HEK293T (cell line): Measurements from ENCODE around the gene PJVK.

Source experiments
- CTCF ChIA-PET: fragments of 350-600 bp; formaldehyde crosslinking; extraction: SDS; loops from one replicate; lab custom pipeline; 2021; ENCODE audit warnings: antibody characterized with exemption, inconsistent platforms; lab: Yijun Ruan, JAX
- POLR2A ChIA-PET: fragments of 350-600 bp; formaldehyde crosslinking; extraction: SDS; loops from one replicate; lab custom pipeline; 2020; ENCODE audit warnings: antibody characterized with exemption, inconsistent platforms; lab: Yijun Ruan, JAX
- DNase-seq: peaks from one replicate; pipeline ENCODE4 v3.0.0; 2012; ENCODE audit warnings: mixed read lengths; ENCODE audit errors: extremely low spot score
- ARNT ChIP-seq: fragments of 450-650 bp; IDR thresholded peaks from 2 replicates; pipeline ENCODE4 v1.6.1; 2017; ENCODE audit warnings: mild to moderate bottlenecking
- BHLHE40 ChIP-seq: fragments of 450-650 bp; IDR thresholded peaks from 2 replicates; pipeline ENCODE4 v1.6.1; 2016; ENCODE audit warnings: mild to moderate bottlenecking, moderate library complexity, borderline replicate concordance
- CTBP1 ChIP-seq: fragments of 450-650 bp; IDR thresholded peaks from 2 replicates; pipeline ENCODE4 v1.6.1; 2016; ENCODE audit warnings: borderline replicate concordance
- ELF4 ChIP-seq: fragments of 450-650 bp; IDR thresholded peaks from 2 replicates; pipeline ENCODE4 v1.6.1; 2017; ENCODE audit warnings: antibody characterized with exemption
- FOXA1 ChIP-seq: fragments of 450-650 bp; IDR thresholded peaks from 2 replicates; pipeline ENCODE4 v1.6.1; 2016; ENCODE audit warnings: mild to moderate bottlenecking
- FOXK2 ChIP-seq: fragments of 450-650 bp; IDR thresholded peaks from 2 replicates; pipeline ENCODE4 v1.6.1; 2016; ENCODE audit warnings: mild to moderate bottlenecking
- FOXM1 ChIP-seq: fragments of 450-650 bp; IDR thresholded peaks from 2 replicates; pipeline ENCODE4 v1.6.1; 2017; ENCODE audit warnings: mild to moderate bottlenecking, borderline replicate concordance
- HDGF ChIP-seq: fragments of 450-650 bp; IDR thresholded peaks from 2 replicates; pipeline ENCODE4 v1.6.1; 2017; ENCODE audit warnings: antibody characterized with exemption, borderline replicate concordance
- L3MBTL2 ChIP-seq: fragments of 450-650 bp; conservative IDR thresholded peaks from 2 replicates; pipeline ENCODE4 v1.6.1; 2016; ENCODE audit warnings: mild to moderate bottlenecking
- LEF1 ChIP-seq: fragments of 450-650 bp; IDR thresholded peaks from 2 replicates; pipeline ENCODE4 v1.6.1; 2017; ENCODE audit warnings: mild to moderate bottlenecking, borderline replicate concordance
- NFRKB ChIP-seq: fragments of 450-650 bp; IDR thresholded peaks from 2 replicates; pipeline ENCODE4 v1.6.1; 2016; ENCODE audit warnings: mild to moderate bottlenecking, moderate library complexity
- SP1 ChIP-seq: fragments of 450-650 bp; IDR thresholded peaks from 2 replicates; pipeline ENCODE4 v1.6.1; 2017
- SUZ12 ChIP-seq: fragments of 450-650 bp; IDR thresholded peaks from 2 replicates; pipeline ENCODE4 v1.6.1; 2016; ENCODE audit warnings: mild to moderate bottlenecking
- TARDBP ChIP-seq: fragments of 450-650 bp; IDR thresholded peaks from 2 replicates; pipeline ENCODE4 v1.6.1; 2016
- ZNF384 ChIP-seq: fragments of 450-650 bp; IDR thresholded peaks from 2 replicates; pipeline ENCODE4 v1.6.1; 2016
- TF ChIP-seq, protein P1 (sequence below): fragments of 450-650 bp; IDR thresholded peaks from 2 replicates; pipeline ENCODE4 v1.6.1; 2016

PJVK gene

DNA sequence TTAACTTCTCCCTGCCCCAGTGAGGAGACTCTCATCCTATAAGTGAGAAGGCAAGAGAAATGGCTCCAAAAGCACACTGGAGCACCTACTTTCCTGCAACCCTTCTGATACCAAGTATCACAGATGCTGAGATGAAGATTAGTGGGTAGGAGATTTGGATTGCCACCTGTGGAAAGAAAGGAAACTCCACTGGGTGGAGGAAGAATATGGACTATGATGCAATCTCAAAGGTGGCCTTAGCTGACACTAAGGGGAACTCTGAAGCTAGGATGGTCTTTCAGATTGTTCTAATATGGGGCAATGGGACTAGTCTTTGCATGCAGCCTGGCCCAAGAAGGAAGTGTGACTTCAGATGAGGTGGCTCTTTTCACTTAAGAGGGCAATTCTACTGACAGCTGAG is 21.8 kb upstream of the PJVK start:
- no peak for TF ChIP-seq FOXA1
- no peak for TF ChIP-seq SP1
- TF ChIP-seq LEF1: no peak
- TF ChIP-seq FOXK2: no peak
- TF ChIP-seq L3MBTL2: no peak
- TF ChIP-seq NFRKB: no peak
- TF ChIP-seq ARNT: no peak
- TF ChIP-seq CTBP1: no peak
- no peak for TF ChIP-seq HDGF
- no peak for TF ChIP-seq TARDBP
- no peak for DNase-seq
- POLR2A ChIA-PET: interaction anchor here (1.7 to 1.9 kb wide), 2 partner anchors 15 to 22 kb away, joined by 8 to 13 read pairs; partner anchors contain the start of genes PJVK and PRKRA
- CTCF ChIA-PET: interaction anchor here (2.0 kb wide), 1 partner anchor 15 kb away, joined by 10 read pairs; no protein-coding TSS in a partner anchor

DNA sequence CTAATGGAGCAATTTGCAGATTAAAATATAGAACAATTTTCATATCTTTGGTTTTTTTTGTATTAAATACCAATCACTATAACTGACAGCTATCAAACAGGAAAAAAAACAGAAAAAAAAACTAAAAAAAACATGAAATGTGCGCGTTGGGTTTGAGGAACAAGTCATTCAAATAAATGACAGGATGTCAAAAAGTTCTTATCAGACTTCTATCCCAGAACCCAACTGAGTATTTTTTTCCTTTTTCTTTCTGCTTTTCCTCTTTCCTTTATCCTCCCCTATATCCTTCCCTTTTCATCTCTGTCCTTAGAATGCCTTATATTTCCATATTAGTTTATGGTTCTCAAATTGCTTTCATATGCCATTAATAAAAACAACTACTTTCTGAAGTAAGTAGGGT is 14.5 kb upstream of the PJVK start:
- TF ChIP-seq SP1 (no peak), CTBP1 (no peak), BHLHE40 (no peak), FOXK2 (no peak), FOXA1 (no peak), HDGF (no peak), NFRKB (no peak), TARDBP (no peak)
- TF ChIP-seq, protein P1, sequence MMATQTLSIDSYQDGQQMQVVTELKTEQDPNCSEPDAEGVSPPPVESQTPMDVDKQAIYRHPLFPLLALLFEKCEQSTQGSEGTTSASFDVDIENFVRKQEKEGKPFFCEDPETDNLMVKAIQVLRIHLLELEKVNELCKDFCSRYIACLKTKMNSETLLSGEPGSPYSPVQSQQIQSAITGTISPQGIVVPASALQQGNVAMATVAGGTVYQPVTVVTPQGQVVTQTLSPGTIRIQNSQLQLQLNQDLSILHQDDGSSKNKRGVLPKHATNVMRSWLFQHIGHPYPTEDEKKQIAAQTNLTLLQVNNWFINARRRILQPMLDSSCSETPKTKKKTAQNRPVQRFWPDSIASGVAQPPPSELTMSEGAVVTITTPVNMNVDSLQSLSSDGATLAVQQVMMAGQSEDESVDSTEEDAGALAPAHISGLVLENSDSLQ: no peak
- ChIA-PET POLR2A (no interaction called here), CTCF (no interaction called here)
- DNase-seq: no peak

DNA sequence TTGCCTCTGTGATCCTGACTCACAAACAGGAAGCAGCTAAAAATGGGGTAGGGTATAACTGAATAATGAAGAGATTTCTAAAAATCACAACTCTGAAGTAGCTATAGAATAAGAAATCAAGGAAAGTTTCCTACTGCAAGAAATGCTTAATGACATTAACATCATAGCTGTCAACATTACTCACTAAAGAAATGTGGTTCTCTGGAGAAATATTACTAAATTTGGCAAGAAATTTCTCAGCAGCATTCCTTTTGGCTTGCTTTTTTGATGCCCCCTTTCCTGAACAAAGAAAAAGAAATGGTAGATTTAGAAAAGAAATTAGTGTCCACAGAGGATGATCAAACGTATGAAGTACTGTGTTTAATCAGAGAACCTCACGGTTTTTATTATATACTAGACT is 9.8 kb upstream of the PJVK start:
- no peak for TF ChIP-seq SP1
- no peak for TF ChIP-seq ELF4
- no peak for TF ChIP-seq NFRKB
- no peak for TF ChIP-seq SUZ12
- TF ChIP-seq L3MBTL2: no peak
- TF ChIP-seq FOXM1: no peak
- TF ChIP-seq BHLHE40: no peak
- TF ChIP-seq FOXA1: no peak
- TF ChIP-seq ARNT: no peak
- TF ChIP-seq ZNF384: no peak
- TF ChIP-seq FOXK2: no peak
- CTCF ChIA-PET: no interaction called here
- no peak for DNase-seq
- POLR2A ChIA-PET: interaction anchor here (1.4 kb wide), 1 partner anchor 10 kb away, joined by 6 read pairs; the partner anchor contains the start of genes PJVK and PRKRA

DNA sequence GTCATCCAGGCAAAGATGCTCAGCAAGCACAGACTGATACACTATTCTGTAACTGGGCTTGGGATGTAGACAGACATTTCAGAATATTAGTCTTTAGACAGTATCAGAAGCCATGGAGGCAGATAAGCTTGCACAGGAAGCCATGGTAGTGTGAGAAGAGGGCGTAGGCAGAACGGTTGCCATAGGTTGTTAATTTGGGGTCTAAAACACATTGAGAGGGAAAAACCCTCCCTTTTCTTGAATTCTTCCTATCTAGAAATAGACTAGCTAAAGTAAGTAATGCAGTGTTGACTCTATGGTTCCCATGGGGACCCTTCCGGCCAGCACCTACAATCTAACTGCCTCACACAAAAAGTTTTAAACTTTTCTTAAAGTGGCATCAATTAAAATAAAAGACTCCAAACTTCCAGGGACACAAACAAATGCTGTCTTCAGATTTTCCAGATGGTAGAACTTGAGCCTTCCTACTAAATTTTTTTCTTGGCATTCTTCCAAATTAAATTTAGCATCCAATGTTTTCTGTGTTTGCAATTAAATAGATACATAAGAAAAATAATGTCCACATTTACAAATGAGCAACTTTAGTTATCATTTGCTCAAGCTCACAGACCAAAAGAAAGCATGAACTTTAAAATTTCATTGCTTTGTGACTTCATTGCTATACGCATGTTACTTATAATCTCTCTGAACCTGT is 2.1 kb upstream of the PJVK start:
- POLR2A ChIA-PET: interaction anchor here (1.1 to 3.5 kb wide), 2 partner anchors 33 to 35 kb away, joined by 3 to 29 read pairs; no protein-coding TSS in a partner anchor

DNA sequence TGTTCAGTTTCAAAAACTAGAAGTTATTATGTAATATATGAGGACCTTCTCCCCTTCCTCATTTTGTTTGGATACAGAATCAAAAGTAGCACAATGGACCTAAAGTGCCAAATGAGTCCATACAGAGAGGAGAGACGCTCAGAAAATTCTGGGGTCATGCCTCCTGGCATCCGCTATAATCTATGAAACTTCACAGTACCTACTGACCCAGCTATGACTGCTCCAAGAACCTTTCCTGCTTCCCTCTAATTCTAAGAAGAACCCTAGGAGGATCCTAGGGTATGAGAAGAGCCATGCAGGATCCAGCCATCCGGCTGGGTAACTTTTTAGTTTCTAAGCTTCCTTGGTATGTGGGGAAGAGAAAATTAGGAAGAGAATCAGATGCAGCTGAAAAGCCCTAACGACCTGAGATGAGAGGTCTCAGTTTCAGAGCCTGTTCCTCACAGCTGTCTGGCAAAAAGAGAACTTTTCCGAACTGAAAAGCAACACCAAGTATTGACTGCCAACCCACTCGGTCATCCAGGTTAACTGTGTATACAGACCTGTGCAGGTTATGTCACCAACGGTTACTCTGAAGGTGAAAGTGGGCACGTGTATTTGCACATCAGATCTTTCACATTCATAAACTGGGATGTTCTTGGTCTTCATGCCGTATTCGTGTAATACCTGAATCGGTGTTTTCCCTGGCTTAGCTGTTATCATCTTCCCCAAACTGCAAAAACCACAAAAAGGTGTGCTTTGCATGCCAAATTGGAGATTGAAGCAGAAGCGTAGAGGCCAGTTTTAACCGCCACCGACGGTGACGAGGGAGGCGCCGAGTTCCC is 1.3 kb upstream of the PJVK start:
- CTCF ChIA-PET: interaction anchor here (0.7 to 1.1 kb wide), 2 partner anchors 35 to 135 kb away, joined by 7 read pairs; no protein-coding TSS in a partner anchor
- POLR2A ChIA-PET: interaction anchor here (1.1 to 3.5 kb wide), 4 partner anchors 31 to 51 kb away, joined by 3 to 29 read pairs (median 4); no protein-coding TSS in a partner anchor
- DNase-seq: no peak

More for the DNA sequence above, 2.1 kb upstream of the PJVK start:
- TF ChIP-seq, protein P1: no peak
- no peak for TF ChIP-seq FOXM1
- TF ChIP-seq CTBP1: no peak
- TF ChIP-seq ZNF384: no peak
- no peak for TF ChIP-seq SP1
- no peak for TF ChIP-seq ARNT
- TF ChIP-seq ELF4: no peak
- no peak for TF ChIP-seq NFRKB
- TF ChIP-seq TARDBP: no peak
- no peak for TF ChIP-seq L3MBTL2
- no peak for TF ChIP-seq FOXA1
- no peak for TF ChIP-seq BHLHE40
- TF ChIP-seq SUZ12: no peak
- no peak for TF ChIP-seq HDGF
- no peak for TF ChIP-seq FOXK2
- no peak for TF ChIP-seq LEF1
- DNase-seq: no peak
- CTCF ChIA-PET: no interaction called here

DNA sequence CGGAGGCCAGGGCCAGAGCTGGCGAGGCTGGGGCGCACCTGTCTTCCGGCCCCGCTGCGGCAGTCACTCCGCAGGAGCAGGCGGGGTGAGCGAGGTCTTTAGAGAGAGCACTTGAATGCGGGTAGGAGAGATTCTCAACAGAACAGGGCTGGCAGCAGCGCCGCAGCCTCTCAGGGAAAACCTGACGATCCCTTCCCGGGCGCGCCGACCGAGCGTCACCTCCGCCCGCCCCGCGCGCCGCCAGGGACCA is 729 bp upstream of the PJVK start:
- ChIA-PET POLR2A (interaction anchor here (0.9 to 3.5 kb wide), 26 partner anchors 8 to 338 kb away, joined by 3 to 29 read pairs (median 4); partner anchors contain the start of gene RBM45), CTCF (interaction anchor here (1.1 kb wide), 1 partner anchor 36 kb away, joined by 7 read pairs; no protein-coding TSS in a partner anchor)
- TF ChIP-seq L3MBTL2 (0 out of 2 replicates have a peak, but pooled peaks have one; percentile 3), FOXK2 (no peak)
- peak; percentile 80 for DNase-seq

More for the DNA sequence above, 1.3 kb upstream of the PJVK start:
- no peak for TF ChIP-seq ELF4
- TF ChIP-seq BHLHE40: no peak
- TF ChIP-seq L3MBTL2: 0 out of 2 replicates have a peak, but pooled peaks have one; percentile 21
- TF ChIP-seq FOXM1: no peak
